SK-N-MC (cell line): ENCODE results near the gene PTPN9.
A peak's percentile ranks its signal among the peaks of the same experiment; 100 is the strongest.

Experiments used
- EZH2 ChIP-seq: fragments of 200-600 bp; sonication (generic); IDR thresholded peaks from one replicate; pipeline ENCODE4 v1.6.1; 2017; ENCODE audit warnings: antibody characterized with exemption
- FOXP2 ChIP-seq: optimal IDR thresholded peaks from 2 replicates; pipeline ENCODE3; 2011; ENCODE audit warnings: mild to moderate bottlenecking, moderate library complexity; ENCODE audit not compliant: insufficient read depth; ENCODE audit errors: extremely low read length, control extremely low read depth
- POLR2AphosphoS5 ChIP-seq: IDR thresholded peaks from 2 replicates; pipeline ENCODE4 v1.6.1; 2012; ENCODE audit warnings: mild to moderate bottlenecking, low read depth, low read length, borderline replicate concordance

- TF ChIP-seq POLR2AphosphoS5: peak; percentile 7; the same call in 1 of the 2 replicates
- no peak for TF ChIP-seq EZH2
- TF ChIP-seq FOXP2: peak; percentile 25
These were observed 126.0 kb downstream of the PTPN9 start for GRCh38 chr15:75452865-75453702.
